ENCODE measurements around the gene SGCA. TPM values are rescaled to one million over a fixed set of nuclear protein-coding genes. Genes with fewer than 3 reads are reported as not detected.

Gene SGCA
- total and polyA plus RNA-seq, 9 of the 15 experiments (the other 6 are each of a cell fraction or from before 2014, with no cell fraction given): not detected

DNA sequence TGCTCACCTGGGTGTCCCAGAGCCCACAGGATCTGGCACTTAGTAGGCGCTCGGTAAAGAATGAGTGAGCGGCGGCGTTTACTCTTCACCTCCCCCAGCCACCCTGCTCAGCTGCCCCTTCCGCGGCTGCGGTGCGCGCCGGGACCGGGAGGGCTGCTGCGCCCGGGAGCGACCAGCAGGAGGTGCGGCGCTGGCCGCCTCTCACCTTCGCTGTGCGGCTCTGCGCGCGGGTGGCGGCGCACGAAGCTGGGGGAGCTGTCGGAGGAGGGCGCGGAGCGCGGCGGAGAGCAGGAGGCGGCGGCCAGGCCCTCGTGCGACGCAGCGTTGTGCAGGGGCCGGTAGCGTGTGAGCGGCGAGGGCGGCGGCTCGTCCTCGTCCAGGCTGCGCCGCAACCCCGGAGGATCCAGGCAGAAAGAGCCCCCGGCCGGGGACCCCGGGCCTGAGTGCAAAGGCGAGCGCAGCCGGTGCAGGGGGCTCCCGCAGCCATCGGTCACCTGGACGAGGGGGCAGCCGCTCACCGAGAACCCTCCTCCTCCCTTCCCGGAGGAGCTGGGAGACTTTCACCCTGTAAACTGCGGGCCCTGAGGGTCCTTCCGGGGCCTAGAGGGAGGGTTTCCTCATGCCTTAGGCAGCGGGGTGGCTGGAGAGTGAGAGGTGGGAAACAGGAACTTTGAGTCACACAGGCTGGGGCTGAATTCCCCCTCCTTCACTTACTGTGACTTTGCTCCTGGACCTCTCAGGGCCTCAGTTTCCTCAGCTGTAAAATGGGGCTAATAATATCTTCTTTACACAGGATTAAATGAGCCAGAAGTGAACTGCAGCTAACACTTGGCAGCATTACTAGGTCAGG lies 48.4 kb upstream of the SGCA start (continued):
- TF ChIP-seq ZNF224 (CRISPR knock-in tag; IDR thresholded peaks at IDR 0.05) (0 out of 2 replicates have a peak, but pooled peaks have one; percentile 20), ZBTB1 (CRISPR knock-in tag; IDR thresholded peaks at IDR 0.05; ENCODE audit: borderline replicate concordance, low read depth) (no peak), BRF1 (IDR thresholded peaks at IDR 0.05; ENCODE audit: borderline replicate concordance, extremely low read depth, insufficient read length) (no peak), RAD21 (CRISPR knock-in tag; conservative IDR thresholded peaks at IDR 0.05 in 1 of 2, IDR thresholded peaks at IDR 0.05 in 1 of 2) (peak; percentile 62), TEAD1 (CRISPR knock-in tag; IDR thresholded peaks at IDR 0.05) (peak in 1 of 2 experiments; percentile 54; a peak in 1 of 4 replicates), HDAC6 (IDR thresholded peaks at IDR 0.05; ENCODE audit: low read depth, low read length) (0 out of 2 replicates have a peak, but pooled peaks have one; percentile 75), NR2F6 (CRISPR knock-in tag; IDR thresholded peaks at IDR 0.05) (no peak), HDAC2 (IDR thresholded peaks at IDR 0.05) (no peak), HMGXB4 (CRISPR knock-in tag; IDR thresholded peaks at IDR 0.05) (no peak), KHSRP (IDR thresholded peaks at IDR 0.05) (no peak), PHF8 (IDR thresholded peaks at IDR 0.05; ENCODE audit: borderline replicate concordance, low read length) (no peak), L3MBTL2 (IDR thresholded peaks at IDR 0.05) (peak; percentile 96)
- TF ChIP-seq, protein P1, sequence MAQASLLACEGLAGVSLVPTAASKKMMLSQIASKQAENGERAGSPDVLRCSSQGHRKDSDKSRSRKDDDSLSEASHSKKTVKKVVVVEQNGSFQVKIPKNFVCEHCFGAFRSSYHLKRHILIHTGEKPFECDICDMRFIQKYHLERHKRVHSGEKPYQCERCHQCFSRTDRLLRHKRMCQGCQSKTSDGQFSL (CRISPR knock-in tag; IDR thresholded peaks at IDR 0.05): peak; percentile 56; the same call in 1 of the 2 replicates
- TF ChIP-seq, protein P1 (tag; IDR thresholded peaks at IDR 0.05): no peak
- TF ChIP-seq, protein P2, sequence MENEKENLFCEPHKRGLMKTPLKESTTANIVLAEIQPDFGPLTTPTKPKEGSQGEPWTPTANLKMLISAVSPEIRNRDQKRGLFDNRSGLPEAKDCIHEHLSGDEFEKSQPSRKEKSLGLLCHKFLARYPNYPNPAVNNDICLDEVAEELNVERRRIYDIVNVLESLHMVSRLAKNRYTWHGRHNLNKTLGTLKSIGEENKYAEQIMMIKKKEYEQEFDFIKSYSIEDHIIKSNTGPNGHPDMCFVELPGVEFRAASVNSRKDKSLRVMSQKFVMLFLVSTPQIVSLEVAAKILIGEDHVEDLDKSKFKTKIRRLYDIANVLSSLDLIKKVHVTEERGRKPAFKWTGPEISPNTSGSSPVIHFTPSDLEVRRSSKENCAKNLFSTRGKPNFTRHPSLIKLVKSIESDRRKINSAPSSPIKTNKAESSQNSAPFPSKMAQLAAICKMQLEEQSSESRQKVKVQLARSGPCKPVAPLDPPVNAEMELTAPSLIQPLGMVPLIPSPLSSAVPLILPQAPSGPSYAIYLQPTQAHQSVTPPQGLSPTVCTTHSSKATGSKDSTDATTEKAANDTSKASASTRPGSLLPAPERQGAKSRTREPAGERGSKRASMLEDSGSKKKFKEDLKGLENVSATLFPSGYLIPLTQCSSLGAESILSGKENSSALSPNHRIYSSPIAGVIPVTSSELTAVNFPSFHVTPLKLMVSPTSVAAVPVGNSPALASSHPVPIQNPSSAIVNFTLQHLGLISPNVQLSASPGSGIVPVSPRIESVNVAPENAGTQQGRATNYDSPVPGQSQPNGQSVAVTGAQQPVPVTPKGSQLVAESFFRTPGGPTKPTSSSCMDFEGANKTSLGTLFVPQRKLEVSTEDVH (IDR thresholded peaks at IDR 0.05; ENCODE audit: low read depth, partially characterized antibody): no peak
